Measurements from ENCODE around the gene CROCC2.

Gene CROCC2

DNA sequence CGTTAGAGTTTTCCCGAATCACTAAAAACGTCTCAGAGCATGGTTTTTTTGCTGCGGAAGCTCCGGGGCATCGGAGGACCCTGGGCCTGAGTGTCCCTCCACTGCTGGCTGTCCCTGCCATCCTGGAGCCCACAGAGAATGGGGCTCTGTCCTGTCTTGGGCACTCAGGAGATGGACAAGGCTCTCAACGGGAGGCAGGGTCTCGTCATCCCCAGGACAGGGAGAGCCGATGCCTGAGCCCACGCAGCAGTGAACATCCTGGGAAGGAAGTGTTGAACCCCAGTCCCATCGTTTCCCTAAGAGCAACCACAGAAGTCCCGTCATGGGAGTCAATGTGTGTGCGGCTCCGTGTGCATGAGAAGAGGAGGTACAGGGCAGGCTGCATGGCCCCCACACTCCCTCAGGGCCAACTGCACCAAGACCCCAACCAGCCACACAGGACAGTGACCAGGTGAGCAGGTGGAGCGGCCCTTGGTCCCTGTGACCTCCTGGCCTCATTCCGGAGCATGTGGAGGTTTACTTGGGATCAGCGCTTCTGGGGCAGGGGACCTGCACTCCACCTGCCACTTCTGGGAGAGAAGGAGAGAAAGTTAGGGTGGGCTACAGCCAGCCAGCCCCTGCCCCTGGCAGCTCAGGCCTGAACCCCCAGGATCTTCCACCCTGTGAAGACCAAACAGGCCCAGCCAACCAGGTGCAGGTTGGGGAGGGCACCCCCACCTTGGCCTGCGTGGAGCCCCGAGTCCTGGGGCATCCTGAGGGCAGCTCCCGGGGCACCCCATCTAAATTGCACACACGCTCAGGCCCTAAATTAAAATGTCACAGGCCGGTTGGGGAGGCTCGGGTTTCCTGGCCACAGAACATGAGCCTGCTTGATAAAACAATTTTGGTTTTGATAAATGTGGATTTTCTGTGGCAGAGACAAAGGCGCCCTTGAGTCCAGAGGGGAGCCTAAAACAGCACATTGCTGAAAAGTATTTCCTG lies 89.2 kb downstream of the CROCC2 start:
- DNase-seq, result no peak
- no peak overlapping the region for H3K27ac ChIP-seq
- no peaks in the 10 kb centered on the region for H3K9me3 ChIP-seq (ENCODE audit: severe bottlenecking)
- TF ChIP-seq, protein P1, sequence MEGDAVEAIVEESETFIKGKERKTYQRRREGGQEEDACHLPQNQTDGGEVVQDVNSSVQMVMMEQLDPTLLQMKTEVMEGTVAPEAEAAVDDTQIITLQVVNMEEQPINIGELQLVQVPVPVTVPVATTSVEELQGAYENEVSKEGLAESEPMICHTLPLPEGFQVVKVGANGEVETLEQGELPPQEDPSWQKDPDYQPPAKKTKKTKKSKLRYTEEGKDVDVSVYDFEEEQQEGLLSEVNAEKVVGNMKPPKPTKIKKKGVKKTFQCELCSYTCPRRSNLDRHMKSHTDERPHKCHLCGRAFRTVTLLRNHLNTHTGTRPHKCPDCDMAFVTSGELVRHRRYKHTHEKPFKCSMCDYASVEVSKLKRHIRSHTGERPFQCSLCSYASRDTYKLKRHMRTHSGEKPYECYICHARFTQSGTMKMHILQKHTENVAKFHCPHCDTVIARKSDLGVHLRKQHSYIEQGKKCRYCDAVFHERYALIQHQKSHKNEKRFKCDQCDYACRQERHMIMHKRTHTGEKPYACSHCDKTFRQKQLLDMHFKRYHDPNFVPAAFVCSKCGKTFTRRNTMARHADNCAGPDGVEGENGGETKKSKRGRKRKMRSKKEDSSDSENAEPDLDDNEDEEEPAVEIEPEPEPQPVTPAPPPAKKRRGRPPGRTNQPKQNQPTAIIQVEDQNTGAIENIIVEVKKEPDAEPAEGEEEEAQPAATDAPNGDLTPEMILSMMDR (IDR thresholded peaks at IDR 0.05; ENCODE audit: low read depth, low read length), result no peak
- no peaks in the 10 kb centered on the region for H3K36me3 ChIP-seq
- no peak overlapping the region for H3K4me3 ChIP-seq (ENCODE audit: low read depth, low read length)
- no peaks in the 10 kb centered on the region for H3K27me3 ChIP-seq (ENCODE audit: insufficient read depth, low read depth, severe bottlenecking)

DNA sequence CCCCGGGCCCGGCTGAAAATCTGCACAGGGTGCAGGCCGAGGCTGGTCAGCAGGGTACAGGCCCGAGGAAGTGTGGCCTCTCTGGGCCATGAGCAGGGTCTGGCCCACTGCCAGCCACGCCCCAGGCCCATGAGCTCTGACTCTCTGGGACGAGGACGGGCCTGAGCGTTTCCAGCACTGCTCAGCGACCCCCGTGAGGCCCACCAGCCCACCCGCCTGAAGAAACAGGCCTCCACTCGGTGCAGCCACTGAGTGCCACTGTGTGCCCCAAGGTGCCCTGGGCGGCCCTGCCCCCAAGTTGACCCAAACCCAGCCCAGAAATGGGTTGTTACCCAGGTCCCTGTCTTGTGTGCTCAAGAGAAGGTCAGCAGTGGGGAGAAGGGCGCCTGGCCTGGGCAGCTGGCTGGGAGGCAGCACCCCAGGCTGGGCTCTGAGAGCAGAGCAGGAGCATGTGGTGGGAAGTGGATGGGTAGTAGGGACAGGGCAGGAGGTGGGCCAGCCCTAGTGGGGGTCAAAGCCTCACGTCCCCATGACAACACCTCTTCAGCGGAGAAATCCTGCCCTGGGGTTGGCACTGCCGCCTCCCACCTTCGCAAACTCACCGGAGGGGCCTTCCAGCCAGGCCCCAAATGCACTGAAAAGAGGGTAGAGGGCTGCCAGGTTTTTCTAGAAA lies 90.2 kb downstream of the CROCC2 start:
- no peaks in the 10 kb centered on the region for H3K27me3 ChIP-seq (ENCODE audit: insufficient read depth, low read depth, severe bottlenecking)
- H3K4me3 ChIP-seq (ENCODE audit: low read depth, low read length), result no peak overlapping the region
- H3K36me3 ChIP-seq, result no peaks in the 10 kb centered on the region
- TF ChIP-seq, protein P1 (IDR thresholded peaks at IDR 0.05; ENCODE audit: low read depth, low read length), result no peak
- DNase-seq, result no peak
- H3K27ac ChIP-seq, result no peak overlapping the region
- no peaks in the 10 kb centered on the region for H3K9me3 ChIP-seq (ENCODE audit: severe bottlenecking)

DNA sequence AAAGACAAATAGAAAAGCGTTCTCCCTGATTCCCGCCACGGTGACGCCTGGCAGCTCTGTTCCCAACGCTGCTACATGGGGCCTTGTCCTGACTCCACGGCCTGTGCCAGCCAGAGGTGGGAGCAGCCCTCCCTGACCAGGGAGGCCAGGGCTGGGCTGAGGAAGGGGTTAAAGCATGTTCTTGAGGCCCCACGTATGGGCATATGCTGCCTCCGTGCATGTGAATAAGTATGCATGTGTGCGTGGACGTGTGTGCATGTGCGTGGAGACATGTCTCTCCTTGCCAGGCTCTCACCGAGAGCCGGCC lies 90.7 kb downstream of the CROCC2 start:
- H3K27ac ChIP-seq, result no peak overlapping the region
- TF ChIP-seq, protein P1 (IDR thresholded peaks at IDR 0.05; ENCODE audit: low read depth, low read length), result no peak
- no peaks in the 10 kb centered on the region for H3K27me3 ChIP-seq (ENCODE audit: insufficient read depth, low read depth, severe bottlenecking)
- no peak for DNase-seq
- H3K36me3 ChIP-seq, result no peaks in the 10 kb centered on the region
- H3K9me3 ChIP-seq (ENCODE audit: severe bottlenecking), result no peaks in the 10 kb centered on the region
- H3K4me3 ChIP-seq (ENCODE audit: low read depth, low read length), result no peak overlapping the region

DNA sequence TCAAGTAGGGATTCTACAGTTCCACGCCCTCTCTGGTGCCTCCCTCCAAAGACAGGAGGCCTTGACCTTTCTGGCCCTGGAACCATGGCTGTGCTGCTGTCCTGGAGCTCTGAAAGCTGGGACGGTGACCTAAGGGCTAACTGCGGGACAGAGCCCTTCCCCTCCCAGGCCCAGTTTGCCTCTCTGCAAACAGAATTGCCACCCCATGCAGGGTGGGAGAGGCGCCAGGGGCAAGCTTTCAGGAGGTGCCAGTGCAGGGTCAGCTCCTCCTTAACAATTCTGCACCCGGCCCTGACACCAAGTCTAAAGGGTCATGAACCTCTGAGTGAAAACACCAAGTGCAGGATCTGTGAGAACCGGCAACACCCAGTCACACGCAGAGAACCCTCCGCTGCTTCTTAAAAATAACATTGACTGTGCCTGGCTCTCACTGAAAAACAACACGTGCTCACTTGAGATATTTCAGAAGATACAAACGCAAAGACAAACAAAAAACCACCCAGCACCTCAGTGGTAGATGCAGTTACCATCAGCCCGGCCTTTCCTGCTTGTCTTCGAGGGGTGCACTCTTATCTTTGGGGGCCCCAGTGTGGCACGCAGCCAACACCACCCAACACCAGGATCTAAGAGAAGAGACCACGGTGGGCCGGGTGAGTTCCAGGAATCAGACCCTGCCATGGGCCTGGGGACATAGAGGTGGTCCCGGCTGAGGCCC lies 91.2 kb downstream of the CROCC2 start:
- no peaks in the 10 kb centered on the region for H3K27me3 ChIP-seq (ENCODE audit: insufficient read depth, low read depth, severe bottlenecking)
- no peaks in the 10 kb centered on the region for H3K36me3 ChIP-seq
- TF ChIP-seq, protein P1 (IDR thresholded peaks at IDR 0.05; ENCODE audit: low read depth, low read length), result no peak
- no peak for DNase-seq
- H3K4me3 ChIP-seq (ENCODE audit: low read depth, low read length), result no peak overlapping the region
- no peak overlapping the region for H3K27ac ChIP-seq
- H3K9me3 ChIP-seq (ENCODE audit: severe bottlenecking), result no peaks in the 10 kb centered on the region

DNA sequence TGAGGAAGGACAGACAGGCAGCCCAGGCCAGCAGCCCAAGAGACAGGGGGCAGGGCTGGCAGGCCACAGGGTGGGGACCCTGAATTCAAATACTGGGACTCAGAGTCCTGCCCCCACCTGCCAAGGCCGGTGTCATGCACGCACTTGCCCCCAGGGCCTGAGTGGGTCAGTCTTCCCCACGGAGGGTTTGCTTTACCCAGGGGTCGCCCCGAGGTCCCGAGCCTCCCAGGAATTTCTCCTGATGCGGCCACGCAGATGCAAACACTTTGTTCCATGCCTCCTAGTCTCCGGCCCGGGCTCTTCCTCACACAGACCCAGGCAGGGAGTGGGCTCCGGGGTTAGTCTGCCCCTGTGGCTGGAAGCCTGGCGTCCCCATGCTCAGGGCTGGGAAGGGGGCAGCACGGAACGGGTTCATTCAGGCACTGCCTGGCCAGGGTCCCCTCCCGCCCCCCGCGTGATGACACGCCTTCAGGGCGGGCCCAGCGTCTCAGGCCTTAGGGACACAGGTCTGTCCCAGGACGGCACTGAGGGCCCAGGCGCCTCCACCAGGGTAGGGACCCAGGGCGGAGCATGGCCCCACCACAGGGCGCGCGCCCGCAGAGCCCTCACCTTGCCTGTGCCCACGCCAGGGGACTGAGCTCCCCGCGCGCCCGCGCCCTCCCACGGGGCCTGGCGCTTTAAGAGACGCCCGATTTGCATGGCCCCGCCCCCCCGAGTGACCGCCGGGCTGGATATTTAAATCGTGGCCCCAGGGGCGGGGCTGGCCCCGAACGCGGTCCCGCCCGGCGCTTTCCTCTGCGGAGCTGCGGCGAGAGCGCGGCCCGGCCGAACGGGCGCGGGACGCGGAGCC lies 91.9 kb downstream of the CROCC2 start, which contains the start of gene SNED1:
Gene SNED1 (plus strand): TSS at position 763 of the 850 bp plus-strand sequence. CDS start 220 bp downstream, outside the sequence.
- Histone ChIP-seq H3K36me3 (no peaks in the 10 kb centered on the region), H3K27me3 (ENCODE audit: insufficient read depth, low read depth, severe bottlenecking) (no peaks in the 10 kb centered on the region), H3K9me3 (ENCODE audit: severe bottlenecking) (no peaks in the 10 kb centered on the region), H3K27ac (peak within 1 kb of the TSS; percentile 80), H3K4me3 (ENCODE audit: low read depth, low read length) (peak within 1 kb of the TSS; percentile 65)
- TF ChIP-seq, protein P1 (IDR thresholded peaks at IDR 0.05; ENCODE audit: low read depth, low read length), result no peak
- DNase-seq, result peak; percentile 88

Measured in WERI-Rb-1 (cell line).